Activated B cell treated with CpG ODN at 0.5 μM for 24 hours (primary cell): ENCODE measurements around the gene TMEM144. TPM values are rescaled to one million over a fixed set of nuclear protein-coding genes. Genes with fewer than 3 reads are reported as not detected.

ENCODE experiments used
- ATAC-seq: fragments of 200-7000 bp; cut with Tn5 transposase; one replicate; pipeline ENCODE4 v1.10.0; 2021; ENCODE audit warnings: low read depth, mild to moderate bottlenecking, moderate library complexity
- CTCF ChIA-PET: fragments of 350-600 bp; sonication (Branson Sonifier 250); formaldehyde crosslinking; loops from one replicate; lab custom pipeline; 2021; ENCODE audit warnings: antibody characterized with exemption; lab: Charles Lee
- POLR2A ChIA-PET: fragments of 350-600 bp; sonication (Branson Sonifier 250); formaldehyde crosslinking; loops from one replicate; lab custom pipeline; 2021; ENCODE audit warnings: antibody characterized with exemption; lab: Charles Lee
- DNase-seq: peaks from one replicate; pipeline ENCODE4 v3.0.0; 2022
- H3K27ac Mint-ChIP-seq: one replicate; pipeline ENCODE4 v1.8.0; 2020; ENCODE audit warnings: mixed read lengths
- H3K27me3 Mint-ChIP-seq: one replicate; pipeline ENCODE4 v1.8.0; 2021; ENCODE audit warnings: mixed read lengths
- H3K36me3 Mint-ChIP-seq: one replicate; pipeline ENCODE4 v1.8.0; 2021; ENCODE audit warnings: low read depth, mixed read lengths
- H3K4me1 Mint-ChIP-seq: one replicate; pipeline ENCODE4 v1.8.0; 2021; ENCODE audit warnings: mixed read lengths
- H3K4me3 Mint-ChIP-seq: one replicate; pipeline ENCODE4 v1.8.0; 2020; ENCODE audit warnings: mild to moderate bottlenecking, mixed read lengths
- H3K9me3 Mint-ChIP-seq: one replicate; pipeline ENCODE4 v1.8.0; 2020; ENCODE audit warnings: mixed read lengths
- CTCF ChIP-seq: fragments of 200-600 bp; IDR thresholded peaks from one replicate; pipeline ENCODE4 v1.8.0; 2022; ENCODE audit warnings: antibody characterized with exemption, mild to moderate bottlenecking
- intact Hi-C: fragments of 100-400 bp; cut with micrococcal nuclease; formaldehyde crosslinking; loops from one replicate; pipeline ENCODE4 v1.15.1; 2024
- total RNA-seq: library from RNA; stranded (reverse); gene quantifications from 2 replicates; pipeline ENCODE4 v1.2.3, GENCODE V29; 2022

TMEM144 gene
- not detected in 2 replicates for total RNA-seq

- H3K36me3 Mint-ChIP-seq: no peaks in the 10 kb centered on the region
- H3K9me3 Mint-ChIP-seq: no peaks in the 10 kb centered on the region
- ATAC-seq (peak; percentile 49), DNase-seq (no peak)
- CTCF ChIA-PET: no interaction called here
- TF ChIP-seq CTCF: no peak
- H3K4me1 Mint-ChIP-seq: peaks cover 14% of the 10 kb centered on the region
- no peak within 1 kb of the TSS for H3K27ac Mint-ChIP-seq
- intact Hi-C loops: no loop called here
- POLR2A ChIA-PET: no interaction called here
- peak within 1 kb of the TSS; percentile 71 for H3K4me3 Mint-ChIP-seq
- H3K27me3 Mint-ChIP-seq: peaks cover 13% of the 10 kb centered on the region
Measured at GRCh38 chr4:158209825-158210807, at the start of gene TMEM144. TMEM144 (plus strand) TSS chr4:158210486; CDS start chr4:158212668, 2,182 bp downstream.

- Mint-ChIP-seq H3K36me3 (no peaks in the 10 kb centered on the region), H3K27me3 (no peaks in the 10 kb centered on the region), H3K4me3 (no peak overlapping the region), H3K27ac (no peak overlapping the region), H3K4me1 (no peaks in the 10 kb centered on the region), H3K9me3 (no peaks in the 10 kb centered on the region)
- ATAC-seq: no peak
- DNase-seq: no peak
- CTCF ChIA-PET: no interaction called here
- TF ChIP-seq CTCF: no peak
- POLR2A ChIA-PET: no interaction called here
- intact Hi-C loops: no loop called here
Measured at GRCh38 chr4:158161551-158162354, 48.5 kb upstream of the TMEM144 start.

GRCh38 chr4:158162631-158163030 lies 47.7 kb upstream of the TMEM144 start:
- intact Hi-C loops: no loop called here
- no peak for TF ChIP-seq CTCF
- ATAC-seq (no peak), DNase-seq (no peak)
- H3K9me3 Mint-ChIP-seq: no peaks in the 10 kb centered on the region
- no peaks in the 10 kb centered on the region for H3K4me1 Mint-ChIP-seq
- H3K27ac Mint-ChIP-seq: no peak overlapping the region
- no peaks in the 10 kb centered on the region for H3K36me3 Mint-ChIP-seq
- ChIA-PET CTCF (no interaction called here), POLR2A (no interaction called here)
- no peaks in the 10 kb centered on the region for H3K27me3 Mint-ChIP-seq
- H3K4me3 Mint-ChIP-seq: no peak overlapping the region

GRCh38 chr4:158163941-158164767 lies 46.1 kb upstream of the TMEM144 start:
- no peaks in the 10 kb centered on the region for H3K36me3 Mint-ChIP-seq
- DNase-seq (no peak), ATAC-seq (no peak)
- no peak for TF ChIP-seq CTCF
- H3K4me1 Mint-ChIP-seq: no peaks in the 10 kb centered on the region
- ChIA-PET POLR2A (no interaction called here), CTCF (no interaction called here)
- no peak overlapping the region for H3K4me3 Mint-ChIP-seq
- H3K9me3 Mint-ChIP-seq: no peaks in the 10 kb centered on the region
- intact Hi-C loops: no loop called here
- H3K27me3 Mint-ChIP-seq: no peaks in the 10 kb centered on the region
- no peak overlapping the region for H3K27ac Mint-ChIP-seq
